ENCODE measurements around the gene ZKSCAN3.
"Not testable (repeated sequence)": the region's sequence is repeated elsewhere in the genome, so short reads cannot be mapped to it uniquely, and the experiment has no call there.

The ZKSCAN3 gene

GRCh38 chr6:28349892-28350737 is at the start of gene ZKSCAN3:
TSS of gene ZKSCAN3 (plus strand) at chr6:28349947. CDS start at chr6:28359587, 9,640 bp downstream.
- DNase-seq (ENCODE audit: low spot score) = peak; percentile 88

GRCh38 chr6:28303570-28303969 is 46.2 kb upstream of the ZKSCAN3 start:
- peak; percentile 1 for DNase-seq (ENCODE audit: low spot score)

- not testable (repeated sequence) for DNase-seq (ENCODE audit: low spot score)
These were observed 43.4 kb upstream of the ZKSCAN3 start for GRCh38 chr6:28306363-28306762.

- DNase-seq (ENCODE audit: low spot score) = no peak
These were observed 38.5 kb upstream of the ZKSCAN3 start for GRCh38 chr6:28311139-28311823.

GRCh38 chr6:28312939-28313338 is 36.8 kb upstream of the ZKSCAN3 start:
- DNase-seq (ENCODE audit: low spot score) = no peak

GRCh38 chr6:28315628-28316027 is 34.1 kb upstream of the ZKSCAN3 start:
- no peak for DNase-seq (ENCODE audit: low spot score)

- DNase-seq (ENCODE audit: low spot score) = not testable (repeated sequence)
These were observed 31.9 kb upstream of the ZKSCAN3 start for GRCh38 chr6:28317866-28318265.

- no peak for DNase-seq (ENCODE audit: low spot score)
These were observed 27.1 kb upstream of the ZKSCAN3 start for GRCh38 chr6:28322661-28323060.

GRCh38 chr6:28323813-28324424 is 25.8 kb upstream of the ZKSCAN3 start:
- DNase-seq (ENCODE audit: low spot score) = no peak

GRCh38 chr6:28326371-28326948 is 23.3 kb upstream of the ZKSCAN3 start:
- DNase-seq (ENCODE audit: low spot score) = no peak

GRCh38 chr6:28330041-28330440 is 19.7 kb upstream of the ZKSCAN3 start:
- no peak for DNase-seq (ENCODE audit: low spot score)

GRCh38 chr6:28333047-28333446 is 16.7 kb upstream of the ZKSCAN3 start:
- DNase-seq (ENCODE audit: low spot score) = no peak

GRCh38 chr6:28333599-28334018 is 16.1 kb upstream of the ZKSCAN3 start:
- DNase-seq (ENCODE audit: low spot score) = no peak

GRCh38 chr6:28334286-28335039 is 15.3 kb upstream of the ZKSCAN3 start:
- DNase-seq (ENCODE audit: low spot score) = no peak

GRCh38 chr6:28335040-28335563 is 14.6 kb upstream of the ZKSCAN3 start:
- DNase-seq (ENCODE audit: low spot score) = no peak

- peak; percentile 79 for DNase-seq (ENCODE audit: low spot score)
These were observed 14.0 kb upstream of the ZKSCAN3 start, which contains the start of gene ZSCAN31 for GRCh38 chr6:28335564-28336283. TSS of gene ZSCAN31 (minus strand) at chr6:28336148. CDS start at chr6:28329683, 6,465 bp downstream.

- peak; percentile 15 for DNase-seq (ENCODE audit: low spot score)
These were observed 13.2 kb upstream of the ZKSCAN3 start for GRCh38 chr6:28336284-28337120.

GRCh38 chr6:28337121-28337520 is 12.6 kb upstream of the ZKSCAN3 start:
- DNase-seq (ENCODE audit: low spot score) = no peak

- DNase-seq (ENCODE audit: low spot score) = no peak
These were observed 9.2 kb upstream of the ZKSCAN3 start for GRCh38 chr6:28340310-28341095.

Measured in activated CD4-positive, alpha-beta T cell treated with anti-CD3 and anti-CD28 coated beads, Interleukin-2, Interleukin-4, amounts not matched to agents 100 ng/mL and 50 ng/mL, durations not matched to agents 16 hours and 8 hours (primary cell).